SK-N-MC (cell line): ENCODE data around the gene SPATA13.

Source experiments
- EZH2 ChIP-seq: fragments of 200-600 bp; sonication (generic); IDR thresholded peaks from one replicate; pipeline ENCODE4 v1.6.1; 2017; ENCODE audit warnings: antibody characterized with exemption
- POLR2AphosphoS5 ChIP-seq: IDR thresholded peaks from 2 replicates; pipeline ENCODE4 v1.6.1; 2012; ENCODE audit warnings: mild to moderate bottlenecking, low read depth, low read length, borderline replicate concordance

DNA sequence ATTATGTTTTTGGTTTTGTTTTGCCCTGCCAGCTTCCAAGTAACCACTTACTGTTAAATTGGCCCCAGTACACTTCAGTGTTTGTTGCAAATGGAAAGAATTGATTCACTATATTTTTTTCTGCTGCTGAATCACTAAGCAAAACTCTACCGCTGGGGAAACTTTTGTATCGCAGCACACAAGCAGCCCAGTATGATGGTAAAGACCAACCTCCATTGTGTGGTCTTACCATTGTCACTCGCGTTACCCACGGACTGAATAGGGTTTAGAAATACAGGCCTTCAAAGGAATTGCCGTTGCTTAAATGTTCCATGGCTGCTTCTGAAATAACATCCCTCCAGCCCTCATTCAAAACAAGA is 7.9 kb downstream of the SPATA13 start:
- TF ChIP-seq POLR2AphosphoS5: no peak
- no peak for TF ChIP-seq EZH2
